Measurements from ENCODE around the gene RCOR3.
"Not testable (repeated sequence)": the region's sequence is repeated elsewhere in the genome, so short reads cannot be mapped to it uniquely, and the experiment has no call there.

RCOR3 gene

GRCh38 chr1:211258756-211259637 is at the start of gene RCOR3:
TSS of gene RCOR3 (plus strand) at chr1:211259366. CDS start at chr1:211259561, 195 bp downstream.
- peak; percentile 87 for DNase-seq

DNA sequence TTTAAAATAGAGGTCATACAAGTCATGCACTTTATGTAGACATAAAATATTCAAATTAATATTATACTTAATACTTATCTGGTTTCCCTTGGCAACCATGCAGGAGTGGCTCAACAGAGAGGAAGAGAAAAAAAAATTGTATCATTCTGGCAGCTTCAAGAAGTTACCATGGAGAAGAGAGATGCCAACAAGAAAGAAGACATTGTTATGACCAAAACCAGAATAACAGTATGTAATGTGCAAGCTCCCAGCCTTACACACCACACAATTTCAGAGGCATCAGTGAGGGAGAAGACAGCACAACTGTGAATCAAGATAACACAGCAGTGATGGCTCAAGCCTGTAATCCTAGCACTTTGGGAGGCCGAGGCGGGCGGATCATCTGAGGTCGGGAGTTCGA is 49.1 kb upstream of the RCOR3 start:
- no peak for DNase-seq

DNA sequence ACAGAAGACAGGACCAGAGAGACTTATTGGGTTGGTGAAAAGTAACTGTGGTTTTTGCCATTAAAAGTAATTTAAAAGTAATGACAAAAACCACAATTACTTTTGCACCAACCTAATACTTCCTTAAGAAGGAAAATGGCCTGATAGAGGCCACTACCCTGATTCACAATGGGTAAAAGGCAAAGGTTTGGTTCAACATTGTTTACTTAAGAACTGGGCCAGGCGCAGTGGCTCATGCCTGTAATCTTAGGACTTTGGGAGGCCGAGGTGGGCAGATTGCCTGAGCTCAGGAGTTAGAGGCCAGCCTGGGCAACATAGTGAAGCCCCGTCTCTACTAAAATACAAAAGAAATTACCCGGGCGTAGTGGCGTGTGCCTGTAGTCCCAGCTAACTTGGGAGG is 48.2 kb upstream of the RCOR3 start:
- no peak for DNase-seq

DNA sequence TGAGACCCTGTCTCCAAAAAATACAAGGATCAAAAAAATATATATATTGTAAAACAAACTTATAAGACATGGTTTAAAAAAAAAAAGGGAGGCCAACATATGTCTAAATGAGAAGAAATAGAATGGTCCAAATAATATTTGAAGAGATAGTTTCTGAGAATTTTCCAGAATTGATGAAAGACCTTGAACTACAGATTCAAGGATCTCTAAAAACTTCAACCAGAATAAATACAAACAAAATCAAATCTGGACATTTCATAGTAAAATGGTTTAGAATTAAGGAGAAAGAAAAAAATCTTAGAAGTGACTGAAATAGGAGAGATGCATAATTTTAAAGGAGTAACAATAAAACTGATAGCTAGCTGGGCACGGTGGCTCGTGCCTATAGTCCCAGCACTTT is 45.5 kb upstream of the RCOR3 start:
- DNase-seq: no peak

DNA sequence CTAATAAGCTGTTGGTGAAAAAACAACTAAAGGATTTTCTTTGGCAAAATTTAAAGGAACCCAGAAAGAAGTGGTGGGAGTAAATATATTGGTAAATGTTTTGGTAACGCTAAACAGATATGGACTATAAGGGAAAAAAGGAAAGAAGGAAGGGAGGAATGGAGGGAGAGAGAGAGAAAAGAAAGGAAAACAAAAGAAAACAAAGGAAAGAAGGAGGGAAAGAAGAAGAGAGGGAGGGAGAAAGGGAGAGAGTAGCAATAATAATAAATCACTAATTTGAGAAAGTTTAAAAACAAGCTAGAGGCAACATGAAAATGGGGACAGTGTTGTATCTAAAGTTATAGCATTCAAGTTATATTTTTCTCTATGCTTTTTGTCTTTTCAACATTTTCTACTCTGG is 43.6 kb upstream of the RCOR3 start:
- no peak for DNase-seq

DNA sequence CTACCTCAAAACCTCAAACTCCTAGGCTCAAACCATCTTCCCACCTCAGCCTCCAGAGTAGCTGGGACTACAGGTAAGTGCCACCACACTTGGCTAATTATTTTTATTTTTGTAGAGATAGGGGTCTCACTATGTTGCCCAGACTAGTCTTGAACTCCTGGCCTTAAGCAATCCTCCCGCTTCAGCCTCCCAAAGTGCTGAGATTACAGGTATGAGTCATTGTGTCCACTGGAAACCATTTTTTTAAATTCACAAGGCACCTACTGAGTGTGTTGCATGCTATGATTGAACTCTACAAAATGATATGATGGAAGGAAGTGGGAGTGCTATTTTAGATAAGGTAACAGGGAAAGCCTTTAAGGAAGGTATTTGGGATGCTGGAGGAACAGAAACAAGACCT is 41.8 kb upstream of the RCOR3 start:
- no peak for DNase-seq

DNA sequence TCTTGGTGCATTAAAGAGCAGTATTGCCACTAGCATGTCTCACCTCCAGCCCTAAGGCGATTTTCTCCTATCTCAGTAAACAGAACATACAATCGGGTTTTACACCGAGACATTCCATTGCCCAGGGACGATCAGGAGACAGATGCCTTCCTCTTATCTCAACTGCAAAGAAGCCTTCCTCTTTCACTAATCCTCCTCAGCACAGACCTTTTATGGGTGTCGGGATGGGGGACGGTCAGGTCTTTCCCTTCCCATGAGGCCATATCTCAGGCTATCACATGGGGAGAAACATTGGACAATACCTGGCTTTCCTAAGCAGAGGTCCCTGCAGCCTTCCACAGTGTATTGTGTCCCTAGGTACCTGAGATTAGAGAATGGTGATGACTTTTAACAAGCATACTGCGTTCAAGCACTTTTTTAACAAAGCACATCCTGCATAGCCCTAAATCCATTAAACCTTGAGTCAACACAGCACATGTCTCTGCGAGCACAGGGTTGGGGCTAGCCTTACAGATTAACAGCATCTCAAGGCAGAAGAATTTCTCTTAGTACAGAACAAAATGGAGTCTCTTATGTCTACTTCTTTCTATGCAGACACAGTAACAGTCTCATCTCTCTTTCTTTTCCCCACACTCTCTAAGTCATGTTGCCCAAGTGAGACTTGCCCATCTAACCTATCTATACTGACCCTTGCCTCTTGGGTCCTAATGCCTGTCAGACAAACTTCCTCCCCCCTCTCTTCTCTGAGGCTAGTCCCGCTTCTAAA is 36.5 kb upstream of the RCOR3 start:
- DNase-seq: not testable (repeated sequence)

GRCh38 chr1:211228573-211229364 is 30.4 kb upstream of the RCOR3 start:
- DNase-seq: not testable (repeated sequence)

GRCh38 chr1:211229365-211229759 is 29.8 kb upstream of the RCOR3 start:
- no peak for DNase-seq

DNA sequence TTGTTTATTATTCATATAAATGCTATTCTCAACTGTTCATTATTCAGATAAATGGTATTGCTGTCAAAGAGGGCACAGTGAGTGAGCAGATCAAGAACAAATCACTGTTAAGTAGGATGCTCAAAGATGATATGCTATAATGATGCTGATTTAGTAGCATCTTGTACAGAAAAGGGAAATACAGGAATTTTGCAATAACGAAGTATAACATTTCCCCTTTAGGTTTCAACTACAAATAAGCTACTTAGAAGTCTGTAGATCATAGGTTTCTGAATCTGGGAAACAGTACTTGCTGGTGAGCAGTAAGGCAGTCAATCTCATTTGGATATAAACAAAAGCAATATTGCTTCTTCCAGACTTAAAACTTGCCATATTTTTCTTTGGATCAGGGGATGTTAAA is 27.3 kb upstream of the RCOR3 start:
- peak; percentile 51 for DNase-seq

- DNase-seq: no peak
Measured at GRCh38 chr1:211236633-211237320, 22.4 kb upstream of the RCOR3 start.

DNA sequence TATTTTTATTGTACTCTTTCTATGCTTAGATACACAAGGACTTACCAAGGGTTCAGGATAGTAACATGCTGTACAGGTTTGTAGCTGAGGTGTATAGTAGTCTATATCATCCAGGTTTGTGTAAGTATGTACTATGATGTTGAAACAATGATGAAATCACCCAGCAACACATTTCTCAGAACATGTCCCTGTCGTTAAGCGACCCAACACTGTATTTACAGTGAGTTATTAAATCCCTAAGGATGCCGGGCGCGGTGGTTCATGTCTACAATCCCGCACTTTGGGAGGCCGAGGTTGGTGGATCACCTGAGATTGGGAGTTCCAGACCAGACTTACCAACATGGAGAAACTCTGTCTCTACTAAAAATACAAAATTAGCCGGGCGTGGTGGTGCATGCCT is 21.6 kb upstream of the RCOR3 start:
- DNase-seq: no peak

- not testable (repeated sequence) for DNase-seq
Measured at GRCh38 chr1:211240567-211240966, 18.6 kb upstream of the RCOR3 start.

DNA sequence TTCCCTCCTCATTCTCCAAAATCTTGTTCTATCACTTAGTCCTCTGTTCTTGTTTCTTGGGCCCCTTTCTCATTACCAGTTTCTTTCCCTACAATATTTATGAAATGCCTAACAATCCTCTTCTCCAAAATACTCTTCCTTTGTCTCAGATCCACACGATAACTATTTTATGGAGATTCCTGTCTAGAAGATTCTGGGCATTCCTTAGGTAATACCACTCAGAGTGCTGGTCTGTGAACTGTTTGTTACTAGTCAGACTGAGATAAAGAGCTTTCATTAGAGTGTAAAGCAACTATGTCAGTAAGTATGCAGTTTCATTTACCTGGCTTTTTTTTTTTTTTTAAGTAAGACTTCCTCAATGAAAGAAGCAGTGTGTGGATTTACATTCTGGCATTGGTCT is 18.1 kb upstream of the RCOR3 start:
- DNase-seq: no peak

DNA sequence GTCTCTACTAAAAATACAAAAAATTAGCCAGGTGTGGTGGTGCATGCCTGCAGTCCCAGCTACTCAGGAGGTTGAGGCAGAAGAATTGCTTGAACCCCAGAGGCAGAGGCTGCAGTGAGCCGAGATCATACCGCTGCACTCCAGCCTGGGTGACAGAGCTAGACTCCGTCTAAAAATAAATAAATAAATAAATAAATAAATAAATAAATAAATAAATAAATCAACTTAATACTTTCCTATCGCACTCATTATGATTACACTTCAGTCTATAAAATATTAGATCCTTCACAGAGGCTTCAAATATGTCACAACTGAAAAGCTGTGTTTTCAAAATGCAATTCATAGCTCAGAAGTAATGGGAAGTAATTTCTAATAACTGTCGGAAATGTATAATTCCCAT is 15.5 kb upstream of the RCOR3 start:
- not testable (repeated sequence) for DNase-seq

- DNase-seq: not testable (repeated sequence)
Measured at GRCh38 chr1:211246583-211246982, 12.6 kb upstream of the RCOR3 start.

- peak; percentile 2 for DNase-seq
Measured at GRCh38 chr1:211247921-211248320, 11.2 kb upstream of the RCOR3 start.

DNA sequence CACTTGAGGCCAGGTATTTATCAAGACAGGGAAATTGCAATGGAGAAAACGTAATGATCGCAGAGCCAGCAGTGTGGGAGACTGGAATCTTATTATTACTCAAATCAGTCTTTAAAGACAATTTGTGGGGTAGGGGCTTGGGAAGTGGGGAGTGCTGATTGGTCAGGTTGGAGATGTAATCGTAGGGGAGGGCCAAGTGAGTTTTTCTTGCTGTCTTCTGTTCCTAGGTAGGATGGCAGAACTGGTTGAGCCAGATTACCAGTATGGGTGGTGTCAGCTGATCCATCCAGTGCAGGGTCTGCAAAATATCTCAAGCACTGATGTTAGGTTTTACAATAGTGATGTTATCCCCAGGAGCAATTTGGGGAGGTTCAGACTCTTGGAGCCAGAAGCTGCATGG is 9.6 kb upstream of the RCOR3 start:
- not testable (repeated sequence) for DNase-seq

DNA sequence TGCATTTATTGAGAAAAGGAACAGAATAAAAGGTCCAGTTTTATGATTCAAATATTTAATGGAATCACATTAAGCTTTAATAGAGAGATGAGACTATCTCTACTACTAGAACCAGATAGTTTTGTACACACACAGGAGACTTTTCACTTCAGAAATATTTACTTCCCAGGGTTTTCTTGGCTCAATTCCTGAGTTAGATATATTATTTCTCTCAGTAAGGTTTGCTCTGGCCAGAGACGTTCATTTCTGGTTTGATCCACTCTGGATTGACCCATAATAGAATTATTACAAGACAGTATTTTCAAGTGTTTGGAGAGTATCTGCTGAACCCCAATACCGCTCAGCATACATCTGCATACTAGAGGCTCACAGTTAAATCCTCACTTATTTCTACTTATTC is 1.3 kb upstream of the RCOR3 start:
- DNase-seq: no peak

GRCh38 chr1:211258310-211258755 is 833 bp upstream of the RCOR3 start:
- peak; percentile 54 for DNase-seq

- DNase-seq: peak; percentile 20
Measured at GRCh38 chr1:211259638-211260126, 516 bp downstream of the RCOR3 start.

Data from MV-4-11 (cell line).